ENCODE measurements around the gene NFIX.

NFIX gene

DNA sequence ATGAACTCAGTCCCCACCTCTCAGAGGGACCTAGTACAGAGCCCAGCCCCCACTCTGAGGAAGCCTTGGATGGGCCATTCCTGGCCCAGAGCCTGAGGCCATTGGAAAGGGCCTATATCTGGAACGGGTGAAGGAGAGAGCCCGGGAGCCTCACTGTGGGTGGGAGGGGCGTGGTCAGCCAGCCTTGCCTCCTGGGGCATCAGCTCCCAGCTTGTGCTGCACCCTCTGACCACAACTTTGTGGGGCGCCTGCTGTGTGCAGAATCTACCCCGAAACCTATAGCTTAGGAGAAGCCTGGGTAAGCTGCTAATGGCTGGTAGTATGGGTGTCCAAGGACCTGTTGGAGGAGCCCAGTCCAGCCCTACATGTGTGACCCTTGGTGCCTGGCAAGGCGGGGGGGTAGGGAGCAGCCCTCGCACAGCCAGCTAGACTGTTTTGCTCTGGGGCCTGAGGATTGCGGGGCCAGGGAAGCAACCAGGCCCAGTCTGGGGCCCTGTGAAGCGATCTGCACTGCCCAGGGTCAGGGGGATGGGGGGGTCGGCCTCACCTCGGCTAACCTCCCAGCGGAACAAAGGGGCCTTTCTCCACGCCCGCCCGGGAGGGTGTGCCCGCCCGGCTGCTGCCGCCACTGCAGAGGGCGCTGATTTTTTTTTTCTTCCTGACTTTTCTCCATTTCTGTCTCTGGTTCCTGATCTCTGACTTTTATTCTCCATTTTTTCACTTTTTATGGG is 65.1 kb downstream of the NFIX start:
- no peak for DNase-seq

GRCh38 chr19:13060964-13061927 is 66.0 kb downstream of the NFIX start:
- DNase-seq: peak; percentile 72

DNA sequence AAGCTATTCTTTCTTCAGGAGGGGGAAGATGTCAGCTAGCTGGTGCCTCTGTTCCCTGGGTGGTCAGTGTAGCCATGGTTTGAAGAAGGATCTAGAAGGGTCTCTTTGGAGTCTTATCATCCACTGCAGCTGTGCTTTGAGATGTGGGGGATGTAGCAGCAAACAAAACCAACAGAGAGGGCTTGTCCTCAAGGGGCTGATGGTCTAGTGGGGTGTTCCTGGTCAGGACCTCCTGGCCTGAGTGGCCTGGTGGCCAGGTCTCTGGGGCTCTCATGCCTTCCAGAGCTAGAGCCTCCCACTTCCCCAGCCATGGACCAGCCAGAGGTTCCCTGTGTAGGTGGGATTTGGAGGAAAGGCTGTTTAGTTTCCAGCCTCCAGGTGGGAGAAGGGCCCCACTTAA is 67.0 kb downstream of the NFIX start:
- no peak for DNase-seq

GRCh38 chr19:13063461-13064091 is 68.3 kb downstream of the NFIX start:
- DNase-seq: no peak

DNA sequence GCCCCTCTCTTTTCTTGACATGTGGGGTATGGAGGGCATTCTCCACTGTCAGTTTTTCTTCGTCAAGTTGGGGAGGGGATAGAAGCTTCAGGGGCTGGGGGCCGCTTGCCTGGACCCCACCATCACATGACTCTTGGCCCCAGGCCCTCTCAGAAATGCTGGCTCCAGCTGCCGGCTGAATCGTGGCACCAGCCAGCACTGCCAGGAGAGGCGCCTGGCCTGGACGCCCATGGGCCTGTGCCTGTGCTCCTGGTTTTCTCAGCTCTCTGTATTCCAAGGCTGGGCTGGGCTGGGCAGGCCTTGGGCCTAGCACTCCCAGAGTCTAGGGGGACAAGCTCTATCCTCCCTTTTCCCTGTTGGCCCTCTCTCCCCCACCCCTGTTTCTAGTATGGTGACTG is 68.8 kb downstream of the NFIX start:
- DNase-seq: no peak

GRCh38 chr19:13066226-13066625 is 71.0 kb downstream of the NFIX start:
- DNase-seq: no peak

GRCh38 chr19:13066933-13067807 is 71.9 kb downstream of the NFIX start:
- DNase-seq: no peak

DNA sequence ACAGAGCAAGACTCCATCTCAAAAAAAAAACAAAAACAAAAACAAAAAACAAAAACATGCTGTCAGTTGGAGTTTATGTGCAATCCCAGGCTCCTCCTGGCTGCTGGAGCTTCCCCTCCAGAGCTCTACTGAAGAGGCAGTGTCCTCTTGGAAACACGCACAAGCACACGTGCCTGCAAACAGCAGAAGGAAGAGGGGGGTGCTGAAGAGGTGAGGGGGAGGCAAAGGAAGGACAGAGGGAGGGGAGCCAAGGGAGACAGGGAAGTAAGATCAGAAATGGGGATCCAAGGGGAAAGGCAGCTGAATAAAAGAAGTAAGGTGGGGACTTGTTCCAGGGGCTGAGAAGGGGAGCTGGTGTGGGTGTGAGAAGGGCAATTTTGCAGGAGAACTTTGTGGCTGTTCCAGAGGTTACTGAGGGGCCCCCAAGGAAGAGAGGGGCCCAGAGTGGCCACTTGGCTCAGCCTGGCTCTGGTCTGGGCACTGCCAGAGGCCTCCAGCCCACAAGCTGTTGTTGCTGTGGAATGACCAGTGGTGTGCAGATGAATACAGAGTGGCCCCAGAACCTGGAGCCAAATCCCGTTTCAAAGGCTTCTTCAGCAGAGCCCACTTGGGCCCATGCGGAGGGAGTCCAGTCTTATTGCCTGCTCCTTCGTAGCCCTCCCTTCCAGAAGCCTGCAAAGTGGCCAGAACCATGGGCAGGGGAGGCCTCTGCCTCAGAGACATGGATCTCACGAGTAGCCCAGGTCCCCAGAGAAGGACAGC is 73.0 kb downstream of the NFIX start:
- DNase-seq: no peak

GRCh38 chr19:13069415-13070359 is 74.4 kb downstream of the NFIX start:
- DNase-seq: no peak

DNA sequence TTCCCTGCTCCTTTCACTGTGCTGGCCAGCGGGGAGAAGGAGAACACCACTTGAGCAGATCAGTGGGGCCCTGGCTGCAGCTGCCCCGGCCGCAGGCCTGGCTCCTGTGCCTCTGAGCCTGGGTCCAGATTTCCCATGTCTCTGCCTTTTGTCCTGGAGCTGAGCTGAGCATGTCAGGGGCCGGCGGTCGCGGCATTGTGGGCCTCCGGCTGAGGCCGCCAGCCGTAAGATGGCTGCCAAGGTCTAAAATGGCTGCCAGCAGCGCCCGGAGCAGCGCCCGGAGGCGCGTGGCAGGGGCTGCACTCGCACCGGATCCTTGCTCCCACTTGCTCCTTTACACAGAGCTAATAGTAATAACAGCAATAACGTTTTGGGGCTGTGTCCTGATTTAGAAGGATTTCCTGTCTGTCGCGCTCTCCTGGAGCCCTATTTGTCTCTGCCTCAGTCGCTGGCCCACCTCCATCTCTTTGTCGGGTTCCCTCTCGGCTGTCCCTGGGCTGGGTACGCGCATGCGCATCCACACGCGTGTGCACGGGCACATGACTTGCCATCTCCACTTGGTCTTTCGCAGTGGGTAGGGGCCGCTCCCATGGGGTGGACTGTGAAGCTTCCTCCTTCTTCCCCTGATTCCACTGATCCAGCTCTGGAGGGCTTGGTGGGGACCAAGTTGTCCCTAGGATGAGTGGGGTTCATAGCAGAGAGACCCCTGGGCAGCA is 75.3 kb downstream of the NFIX start:
- no peak for DNase-seq

DNA sequence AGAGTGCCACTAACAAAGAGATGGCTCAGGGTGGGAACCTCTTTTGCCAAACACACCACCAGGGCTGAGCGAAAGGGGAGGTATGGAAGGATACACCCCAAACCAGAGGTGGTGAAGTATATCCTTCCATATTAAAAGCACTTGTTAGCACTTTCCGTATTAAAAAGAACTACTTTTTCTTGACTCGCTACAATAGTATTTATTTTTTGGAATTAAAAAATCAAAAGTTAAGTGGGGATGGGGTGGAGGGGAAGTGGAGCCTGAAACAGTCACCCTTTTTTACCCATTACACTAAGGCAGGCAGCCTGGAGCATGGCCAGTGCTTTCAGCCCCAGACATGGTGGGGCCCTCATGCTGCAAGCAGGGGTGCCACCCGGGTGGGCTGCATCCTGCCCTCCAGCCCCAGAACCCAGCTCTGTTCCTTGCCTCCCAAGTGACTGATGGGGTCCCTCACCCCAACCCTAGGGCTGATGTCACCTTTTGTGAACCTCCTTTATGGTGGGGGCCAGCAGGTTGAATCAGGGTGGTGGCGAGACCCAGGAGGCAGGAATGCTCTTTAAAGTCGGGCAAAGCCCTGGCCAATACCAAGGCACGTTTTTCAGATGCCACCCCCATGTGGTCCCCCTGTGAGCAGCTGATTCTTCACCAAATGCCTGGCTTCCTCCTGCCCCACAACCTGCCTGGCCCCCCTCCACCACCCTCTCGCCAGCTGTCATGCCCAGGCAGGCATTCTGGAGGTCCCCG is 76.3 kb downstream of the NFIX start:
- DNase-seq: no peak

DNA sequence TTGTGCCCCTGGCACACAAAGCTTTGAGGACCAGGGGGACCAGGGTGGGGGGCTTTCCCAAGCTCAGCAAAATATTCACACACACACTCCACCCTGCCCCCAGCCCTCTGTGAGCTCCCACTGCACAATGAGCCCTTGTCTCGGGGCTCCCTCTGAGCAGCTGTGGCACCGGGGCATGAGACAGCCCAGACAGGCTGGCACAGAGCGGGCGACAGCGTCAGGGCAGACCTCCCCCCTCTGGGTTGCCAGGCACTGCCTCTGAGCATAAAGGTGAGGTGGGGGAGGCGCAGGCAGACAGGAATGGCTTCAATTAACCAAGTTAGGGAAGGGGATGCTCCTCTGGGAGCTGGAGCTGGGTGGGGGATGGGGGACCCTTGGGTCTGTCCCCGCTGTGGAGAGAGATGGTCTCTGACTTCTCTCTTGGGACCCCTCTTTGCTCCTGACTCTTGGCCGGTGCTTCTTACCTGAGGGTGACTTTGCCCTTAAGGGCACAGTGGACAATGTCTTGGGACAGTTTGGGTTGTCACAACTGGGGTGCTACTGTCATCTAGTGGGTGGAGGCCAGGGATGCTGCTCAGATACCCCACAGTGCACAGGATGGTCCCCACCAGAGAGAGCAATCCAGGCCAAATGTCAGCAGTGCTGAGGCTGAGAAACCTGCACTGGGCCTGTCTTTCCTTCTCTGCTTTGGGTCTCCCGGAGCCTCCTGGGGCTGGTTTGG is 77.1 kb downstream of the NFIX start:
- no peak for DNase-seq

DNA sequence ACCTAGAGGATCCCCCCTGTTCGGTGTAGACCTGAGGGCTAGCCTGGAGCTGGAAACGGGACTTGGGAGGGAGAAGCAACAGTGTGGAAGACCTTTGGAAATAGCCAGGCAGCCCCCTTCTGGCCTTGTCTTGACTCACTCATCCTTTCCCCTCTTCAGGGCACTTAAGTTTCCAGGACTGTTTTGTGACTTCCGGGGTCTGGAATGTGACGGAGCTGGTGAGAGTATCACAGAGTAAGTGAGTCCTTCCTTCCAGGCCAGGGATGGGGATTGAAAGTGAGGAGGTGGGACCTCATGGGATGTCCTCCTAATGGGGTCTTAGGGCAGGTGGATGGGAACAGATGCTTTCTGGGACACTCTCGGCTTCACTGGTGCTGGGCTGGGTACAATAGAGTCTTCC is 78.0 kb downstream of the NFIX start:
- no peak for DNase-seq

GRCh38 chr19:13074378-13074777 is 79.1 kb downstream of the NFIX start:
- DNase-seq: no peak

DNA sequence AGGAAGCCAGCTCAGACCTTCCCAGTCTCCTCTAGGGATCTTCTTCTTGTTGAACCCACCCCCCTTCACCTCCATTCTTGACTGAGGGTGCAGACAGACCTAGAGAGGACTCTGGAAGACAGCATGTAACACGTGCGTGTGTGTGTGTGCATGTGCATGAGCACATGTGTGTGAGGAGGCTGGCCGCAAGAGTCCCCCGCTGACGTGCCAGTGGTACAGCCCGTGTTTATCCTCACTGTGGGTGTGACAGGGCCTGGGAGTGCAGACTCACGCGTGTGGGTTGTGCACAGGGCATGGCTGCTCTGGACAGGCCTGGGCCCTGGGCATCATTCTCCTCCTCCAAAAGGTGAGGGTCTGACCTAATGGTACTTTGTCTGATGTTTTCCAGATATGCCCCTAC is 81.0 kb downstream of the NFIX start:
- DNase-seq: no peak

GRCh38 chr19:13076787-13077186 is 81.5 kb downstream of the NFIX start:
- DNase-seq: no peak

DNA sequence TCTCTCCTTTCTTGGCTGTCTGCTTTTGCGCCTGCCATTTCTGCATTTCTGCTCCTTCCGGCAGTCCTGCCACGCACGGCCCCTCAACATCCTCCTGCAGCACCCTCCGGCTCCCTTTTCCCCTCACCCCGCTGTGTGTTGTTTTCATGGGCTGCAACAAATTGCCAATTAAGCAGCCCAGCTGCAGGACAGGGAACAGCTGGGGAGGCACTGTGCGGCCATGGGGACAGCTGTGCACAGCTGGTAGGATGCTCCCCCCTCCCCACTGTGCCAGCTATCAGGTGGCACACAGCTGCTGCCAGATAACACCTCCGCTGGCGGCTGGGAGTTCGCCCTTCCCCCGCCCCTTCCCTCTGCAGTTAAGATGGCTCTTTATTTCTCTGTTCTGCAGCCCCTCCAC is 82.0 kb downstream of the NFIX start:
- no peak for DNase-seq

GRCh38 chr19:13078381-13078780 is 83.1 kb downstream of the NFIX start:
- no peak for DNase-seq
